H1 (cell line): ENCODE results near the gene TPPP3. TPM values are rescaled to one million over a fixed set of nuclear protein-coding genes. Genes with fewer than 3 reads are reported as not detected.

ENCODE experiments used
- CTCF ChIA-PET: fragments of 300-600 bp; sonication (Branson Sonifier 250); formaldehyde crosslinking; loops from one replicate; lab custom pipeline; 2021; ENCODE audit not compliant: partially characterized antibody; lab: Charles Lee
- POLR2A ChIA-PET: fragments of 300-600 bp; sonication (Branson Sonifier 250); formaldehyde crosslinking; loops from one replicate; lab custom pipeline; 2021; ENCODE audit warnings: inconsistent platforms; ENCODE audit not compliant: partially characterized antibody; lab: Charles Lee
- DNase-seq, 2 experiments: peaks; one replicate each; pipeline versions ENCODE4 v3.0.0 to v3.0.0-alpha.2; 2010 to 2022; ENCODE audit warnings: low spot score in 2 of 2, low read depth in 1 of 2, mixed read lengths in 1 of 2
- FAIRE-seq: peaks from 2 replicates; lab custom pipeline; 2011; peaks lifted over from hg19 to GRCh38; lab: Jason Lieb, UNC
- H2AFZ ChIP-seq: 2 replicates; pipeline ENCODE4 v1.8.1; 2012; ENCODE audit warnings: low read length, inconsistent platforms
- H2AK5ac ChIP-seq: 2 replicates; pipeline ENCODE4 v1.6.1; 2013; ENCODE audit warnings: low read depth, low read length
- H2BK120ac ChIP-seq: replicated peaks from 2 replicates; pipeline ENCODE3; 2013; ENCODE audit warnings: low read depth, low read length, inconsistent platforms
- H2BK12ac ChIP-seq: 2 replicates; pipeline ENCODE4 v1.6.1; 2013; ENCODE audit warnings: low read depth, low read length
- H2BK15ac ChIP-seq: 2 replicates; pipeline ENCODE4 v1.6.1; 2013; ENCODE audit warnings: low read length
- H2BK20ac ChIP-seq: 2 replicates; pipeline ENCODE4 v1.6.1; 2013; ENCODE audit warnings: low read length
- H2BK5ac ChIP-seq: 2 replicates; pipeline ENCODE4 v1.6.1; 2013; ENCODE audit warnings: low read depth, low read length
- H3K14ac ChIP-seq: 2 replicates; pipeline ENCODE4 v1.6.1; 2013; ENCODE audit warnings: inconsistent platforms; ENCODE audit not compliant: insufficient read length
- H3K18ac ChIP-seq: 2 replicates; pipeline ENCODE4 v1.6.1; 2013; ENCODE audit warnings: low read length; ENCODE audit errors: extremely low read depth
- H3K23ac ChIP-seq: 2 replicates; pipeline ENCODE4 v1.6.1; 2013; ENCODE audit warnings: inconsistent platforms; ENCODE audit not compliant: insufficient read length
- H3K23me2 ChIP-seq: 2 replicates; pipeline ENCODE4 v1.6.1; 2013; ENCODE audit warnings: low read depth, low read length
- H3K27ac ChIP-seq: 2 replicates; pipeline ENCODE4 v1.6.1; 2011; ENCODE audit warnings: low read depth, low read length, inconsistent platforms
- H3K27me3 ChIP-seq, 4 experiments: replicated peaks in 1 of 4; 1 replicate in 1 of 4; 2 replicates in 3 of 4; pipeline versions ENCODE4 v1.6.1 to v1.8.1; 2011 to 2013; ENCODE audit warnings: low read length in 3 of 4, mild to moderate bottlenecking in 3 of 4, inconsistent platforms in 2 of 4, mixed read lengths in 2 of 4, moderate library complexity in 1 of 4; ENCODE audit not compliant: control insufficient read depth in 3 of 4, insufficient read depth in 3 of 4; ENCODE audit errors: extremely low read depth in 1 of 4
- H3K36me3 ChIP-seq, 4 experiments: 2 replicates each; pipeline versions ENCODE4 v1.6.1 to v1.8.1; 2011 to 2013; ENCODE audit warnings: mild to moderate bottlenecking in 4 of 4, low read length in 3 of 4, moderate library complexity in 2 of 4, control low read depth in 1 of 4, inconsistent platforms in 1 of 4; ENCODE audit not compliant: insufficient read depth in 4 of 4, control insufficient read depth in 2 of 4
- H3K4ac ChIP-seq: replicated peaks from 2 replicates; pipeline ENCODE3; 2013; ENCODE audit warnings: low read length, low read depth, mixed read lengths, inconsistent platforms; ENCODE audit not compliant: insufficient read length
- H3K4me1 ChIP-seq, 4 experiments: replicated peaks in 1 of 4; 1 replicate in 1 of 4; 2 replicates in 3 of 4; pipeline versions ENCODE4 v1.6.1 to v1.8.1; 2011 to 2013; ENCODE audit warnings: low read length in 3 of 4, inconsistent platforms in 2 of 4, mixed read lengths in 1 of 4; ENCODE audit not compliant: insufficient read depth in 4 of 4, control insufficient read depth in 3 of 4
- H3K4me2 ChIP-seq, 2 experiments: 2 replicates each; pipeline versions ENCODE4 v1.6.1 to v1.8.1; 2011 to 2013; ENCODE audit warnings: low read depth in 2 of 2, low read length in 2 of 2, control low read depth in 1 of 2, inconsistent platforms in 1 of 2, mild to moderate bottlenecking in 1 of 2; ENCODE audit not compliant: insufficient read depth in 1 of 2
- H3K4me3 ChIP-seq, 4 experiments: fragments of 200-600, 300-600 bp in 1 of 4; sonication (generic), shearing (Covaris generic), sonication (Bioruptor Twin) in 1 of 4; 2 replicates each; pipeline versions ENCODE4 v1.5.1 to v1.8.1; 2011 to 2016; ENCODE audit warnings: low read length in 4 of 4, low read depth in 3 of 4, control low read depth in 2 of 4, inconsistent platforms in 2 of 4, mild to moderate bottlenecking in 2 of 4, mixed read lengths in 1 of 4, moderate library complexity in 1 of 4; ENCODE audit not compliant: insufficient read depth in 2 of 4; ENCODE audit errors: extremely low read depth in 1 of 4
- H3K56ac ChIP-seq: replicated peaks from 2 replicates; pipeline ENCODE3; 2013; ENCODE audit warnings: low read depth, mild to moderate bottlenecking, mixed read lengths, low read length, inconsistent platforms; ENCODE audit not compliant: insufficient read length
- H3K79me1 ChIP-seq: 2 replicates; pipeline ENCODE4 v1.6.1; 2013; ENCODE audit warnings: low read depth, low read length, control low read depth
- H3K79me2 ChIP-seq, 2 experiments: 2 replicates each; pipeline versions ENCODE4 v1.6.1 to v1.8.1; 2012 to 2013; ENCODE audit warnings: low read length in 2 of 2, mild to moderate bottlenecking in 2 of 2, inconsistent platforms in 1 of 2; ENCODE audit not compliant: insufficient read depth in 2 of 2, control insufficient read depth in 1 of 2
- H3K9ac ChIP-seq, 4 experiments: replicated peaks in 1 of 4; 1 replicate in 1 of 4; 2 replicates in 3 of 4; pipeline versions ENCODE4 v1.6.1 to v1.8.1; 2011 to 2013; ENCODE audit warnings: low read depth in 3 of 4, low read length in 3 of 4, control low read depth in 2 of 4, mild to moderate bottlenecking in 2 of 4, moderate library complexity in 2 of 4, inconsistent platforms in 1 of 4; ENCODE audit errors: extremely low read depth in 1 of 4
- H3K9me3 ChIP-seq, 2 experiments: 2 replicates each; pipeline versions ENCODE4 v1.6.1 to v1.8.1; 2012 to 2013; ENCODE audit warnings: mild to moderate bottlenecking in 2 of 2, moderate library complexity in 2 of 2, control low read depth in 1 of 2, inconsistent platforms in 1 of 2, low read depth in 1 of 2, low read length in 1 of 2, mixed read lengths in 1 of 2; ENCODE audit not compliant: insufficient read depth in 2 of 2
- H4K20me1 ChIP-seq, 2 experiments: replicated peaks in 1 of 2; 2 replicates each; pipeline versions ENCODE3 to v1.8.1; 2011 to 2013; ENCODE audit warnings: inconsistent platforms in 2 of 2, low read length in 2 of 2, mild to moderate bottlenecking in 1 of 2; ENCODE audit not compliant: insufficient read depth in 2 of 2, control insufficient read depth in 1 of 2
- H4K5ac ChIP-seq: 2 replicates; pipeline ENCODE4 v1.6.1; 2013; ENCODE audit warnings: low read length, low read depth, mixed read lengths, inconsistent platforms; ENCODE audit not compliant: insufficient read length
- H4K8ac ChIP-seq: 2 replicates; pipeline ENCODE4 v1.8.0; 2013; ENCODE audit warnings: mild to moderate bottlenecking, moderate library complexity, low read length, inconsistent platforms; ENCODE audit not compliant: insufficient read depth; ENCODE audit errors: extremely low read depth
- H4K91ac ChIP-seq: replicated peaks from 2 replicates; pipeline ENCODE3; 2013; ENCODE audit warnings: low read length, mixed read lengths, inconsistent platforms; ENCODE audit not compliant: insufficient read length
- CBX5 ChIP-seq: fragments of 300-800, 300-1000 bp; sonication (generic); IDR thresholded peaks from 2 replicates; pipeline ENCODE4 v1.7.1; 2016; ENCODE audit warnings: antibody characterized with exemption, low read length, low read depth
- CEBPB ChIP-seq: IDR thresholded peaks from 2 replicates; pipeline ENCODE4 v1.6.1; 2012; ENCODE audit warnings: low read depth, low read length
- CHD1 ChIP-seq: IDR thresholded peaks from 2 replicates; pipeline ENCODE4 v1.6.1; 2012; ENCODE audit warnings: low read depth, low read length, improper control_type of control experiment
- CTBP2 ChIP-seq: IDR thresholded peaks from 2 replicates; pipeline ENCODE4 v1.7.0; 2011; ENCODE audit warnings: borderline replicate concordance, mild to moderate bottlenecking, moderate library complexity, mixed read lengths, low read length; ENCODE audit not compliant: insufficient read depth, insufficient read length
- GTF2F1 ChIP-seq: IDR thresholded peaks from 2 replicates; pipeline ENCODE4 v1.6.1; 2012; ENCODE audit warnings: low read depth, low read length, improper control_type of control experiment, borderline replicate concordance
- JUND ChIP-seq: IDR thresholded peaks from 2 replicates; pipeline ENCODE4 v1.6.1; 2011; ENCODE audit warnings: mild to moderate bottlenecking, improper control_type of control experiment, low read length
- MAFK ChIP-seq: IDR thresholded peaks from 2 replicates; pipeline ENCODE4 v1.6.1; 2012; ENCODE audit warnings: low read depth, mild to moderate bottlenecking, improper control_type of control experiment, low read length
- SAP30 ChIP-seq: fragments of 300-600 bp; sonication (generic); IDR thresholded peaks from 2 replicates; pipeline ENCODE4 v1.7.1; 2012; ENCODE audit warnings: low read length, moderate library complexity, mild to moderate bottlenecking, inconsistent platforms; ENCODE audit not compliant: insufficient read depth, insufficient replicate concordance
- SIRT6 ChIP-seq: IDR thresholded peaks from one replicate; pipeline ENCODE4 v1.7.1; 2012; ENCODE audit warnings: low read length, inconsistent platforms
- SP4 ChIP-seq: IDR thresholded peaks from 2 replicates; pipeline ENCODE4 v1.6.1; 2012; ENCODE audit warnings: low read length, inconsistent platforms
- WGBS, 2 experiments: shearing (Covaris generic) in 1 of 2; methylation state at CpG; one replicate each; pipeline versions ENCODE4 v1.1.6 to v1.1.7; 2013 to 2015; ENCODE audit warnings: low lambda C conversion rate in 2 of 2, mixed read lengths in 2 of 2, inconsistent platforms in 1 of 2, low coverage in 1 of 2, missing lambda C conversion rate in 1 of 2; ENCODE audit not compliant: insufficient replicate concordance in 2 of 2, insufficient coverage in 1 of 2, insufficient read length in 1 of 2; ENCODE audit errors: extremely low coverage in 1 of 2, missing lambda C conversion rate in 1 of 2; 5-methylcytosine and 5-hydroxymethylcytosine counted together
- polyA plus RNA-seq, 7 experiments: library from polyadenylated mRNA; depleted of rRNA in 3 of 7; stranded (reverse) in 5 of 7; unstranded in 2 of 7; fragments of >200 nt in 5 of 7; fragments of 200-250 nt in 2 of 7; gene quantifications; 1 replicate in 5 of 7; 2 replicates in 1 of 7; 4 replicates in 1 of 7; pipeline versions ENCODE4 v1.2.1 to v1.2.3, GENCODE V29; 2011 to 2013; ENCODE audit warnings: missing spikeins in 2 of 7, mixed read lengths in 2 of 7
- total RNA-seq: library from RNA; stranded (reverse); fragmentation: NEBNext Ultra II Directional; extraction: Animal tissue kit (Norgen Biotek cat#: 25700); gene quantifications from 2 replicates; pipeline ENCODE4 v1.2.1, GENCODE V29; 2021
- TF ChIP-seq, protein P1 (sequence below): IDR thresholded peaks from 2 replicates; pipeline ENCODE4 v1.6.1; 2012; ENCODE audit warnings: inconsistent platforms

Gene TPPP3
- total and polyA plus RNA-seq, 2 of the 8 experiments (the other 6 are each of a cell fraction or from before 2014, with no cell fraction given), result 0.77 to 1.0 TPM

GRCh38 chr16:67421030-67421429, 27.7 kb upstream of the TPPP3 start:
- ChIA-PET CTCF (interaction anchor here (0.6 to 24.6 kb wide), 11 partner anchors 12 to 354 kb away, joined by 3 to 476 read pairs (median 4); partner anchors contain the start of gene TPPP3), POLR2A (interaction anchor here (1.1 to 2.7 kb wide), 4 partner anchors 10 to 187 kb away, joined by 3 to 16 read pairs (median 3); partner anchors contain the start of gene HSD11B2)
- Histone ChIP-seq H4K8ac (no peak overlapping the region), H3K36me3 (no peaks in the 10 kb centered on the region), H3K9me3 (no peaks in the 10 kb centered on the region), H3K4me1 (peaks cover 20 to 34% (median 27%) of the 10 kb centered on the region in 4 experiments), H2BK12ac (peak overlapping the region; percentile 98; the same call in 1 of the 2 replicates), H3K23me2 (peaks cover under 1% of the 10 kb centered on the region; the same call in 1 of the 2 replicates), H2BK5ac (peak overlapping the region; percentile 89), H4K5ac (no peak overlapping the region), H3K79me1 (no peaks in the 10 kb centered on the region; the same call in 1 of the 2 replicates), H3K4ac (peak overlapping the region; percentile 57), H2BK15ac (0 out of 2 replicates have a peak overlapping the region, but pooled peaks have one; percentile 46), H2BK120ac (peak overlapping the region; percentile 88), H4K20me1 (no peaks in the 10 kb centered on the region), H2AK5ac (peak overlapping the region; percentile 82; the same call in 1 of the 2 replicates), H3K4me3 (no peak overlapping the region), H3K79me2 (no peaks in the 10 kb centered on the region), H3K23ac (no peak overlapping the region), H2AFZ (no peak overlapping the region), H3K4me2 (peak overlapping the region in 1 of 2 experiments; percentile 34; a peak in 1 of 4 replicates), H4K91ac (peak overlapping the region; percentile 89), H3K14ac (no peak overlapping the region), H3K56ac (no peak overlapping the region), H3K9ac (no peak overlapping the region), H3K27me3 (no peaks in the 10 kb centered on the region; a peak in 1 of 7 replicates), H3K18ac (peak overlapping the region; percentile 88), H2BK20ac (peak overlapping the region; percentile 96), H3K27ac (no peak overlapping the region)
- no peak for FAIRE-seq
- no peak for DNase-seq
- no peak for TF ChIP-seq CBX5
- TF ChIP-seq CTBP2, result no peak
- no peak for TF ChIP-seq MAFK
- no peak for TF ChIP-seq CHD1
- TF ChIP-seq JUND, result no peak
- no peak for TF ChIP-seq SAP30
- no peak for TF ChIP-seq SIRT6
- no peak for TF ChIP-seq SP4
- no peak for TF ChIP-seq CEBPB
- TF ChIP-seq, protein P1, sequence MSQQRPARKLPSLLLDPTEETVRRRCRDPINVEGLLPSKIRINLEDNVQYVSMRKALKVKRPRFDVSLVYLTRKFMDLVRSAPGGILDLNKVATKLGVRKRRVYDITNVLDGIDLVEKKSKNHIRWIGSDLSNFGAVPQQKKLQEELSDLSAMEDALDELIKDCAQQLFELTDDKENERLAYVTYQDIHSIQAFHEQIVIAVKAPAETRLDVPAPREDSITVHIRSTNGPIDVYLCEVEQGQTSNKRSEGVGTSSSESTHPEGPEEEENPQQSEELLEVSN, result no peak
- no peak for TF ChIP-seq GTF2F1
- 76% methylated on average over 4 of the region's 4 CpGs; no CpG with 5 or more reads in 1 of the 2 experiments for WGBS, 2 experiments
